Trophoblast cell (in vitro differentiated cells and primary cell): ENCODE data around the gene LRRC26.

Experiments
- DNase-seq, 2 donors: peaks; one replicate each; pipeline ENCODE4 v3.0.0-alpha.2; 2016
- H2AFZ ChIP-seq: 2 replicates; pipeline ENCODE4 v1.6.1; 2013; ENCODE audit warnings: low read length, moderate library complexity, mild to moderate bottlenecking; ENCODE audit not compliant: insufficient read depth, poor library complexity
- H2AK5ac ChIP-seq: 2 replicates; pipeline ENCODE4 v1.6.1; 2013; ENCODE audit warnings: mild to moderate bottlenecking, low read length
- H2BK120ac ChIP-seq: 2 replicates; pipeline ENCODE4 v1.6.1; 2013; ENCODE audit warnings: low read length, mild to moderate bottlenecking, moderate library complexity; ENCODE audit not compliant: insufficient read depth, poor library complexity
- H2BK12ac ChIP-seq: 2 replicates; pipeline ENCODE4 v1.6.1; 2013; ENCODE audit warnings: mild to moderate bottlenecking, low read length, moderate library complexity
- H2BK5ac ChIP-seq: 2 replicates; pipeline ENCODE4 v1.6.1; 2013; ENCODE audit warnings: low read length, low read depth, moderate library complexity, mild to moderate bottlenecking; ENCODE audit not compliant: poor library complexity
- H3K14ac ChIP-seq: 2 replicates; pipeline ENCODE4 v1.6.1; 2013; ENCODE audit warnings: mild to moderate bottlenecking, low read length
- H3K18ac ChIP-seq: 2 replicates; pipeline ENCODE4 v1.6.1; 2013; ENCODE audit warnings: mild to moderate bottlenecking, low read length
- H3K23ac ChIP-seq: 2 replicates; pipeline ENCODE4 v1.6.1; 2013; ENCODE audit warnings: low read length
- H3K27ac ChIP-seq: 2 replicates; pipeline ENCODE4 v1.5.1; 2013; ENCODE audit warnings: low read depth, mild to moderate bottlenecking, inconsistent platforms, low read length, moderate library complexity
- H3K27me3 ChIP-seq: 2 replicates; pipeline ENCODE4 v1.6.1; 2013; ENCODE audit warnings: inconsistent platforms, mild to moderate bottlenecking, low read length, moderate library complexity; ENCODE audit not compliant: insufficient read depth
- H3K36me3 ChIP-seq, 2 experiments: 1 replicate in 1 of 2; 2 replicates in 1 of 2; pipeline ENCODE4 v1.6.1; 2013; ENCODE audit warnings: low read length in 2 of 2, mild to moderate bottlenecking in 2 of 2, moderate library complexity in 1 of 2; ENCODE audit not compliant: insufficient read depth in 2 of 2, control insufficient read depth in 1 of 2
- H3K4ac ChIP-seq: 2 replicates; pipeline ENCODE4 v1.6.1; 2013; ENCODE audit warnings: low read depth, mild to moderate bottlenecking, low read length, moderate library complexity
- H3K4me1 ChIP-seq, 2 experiments: 1 replicate in 1 of 2; 2 replicates in 1 of 2; pipeline ENCODE4 v1.6.1; 2013; ENCODE audit warnings: low read length in 2 of 2, mild to moderate bottlenecking in 2 of 2, moderate library complexity in 1 of 2; ENCODE audit not compliant: insufficient read depth in 2 of 2, control insufficient read depth in 1 of 2
- H3K4me2 ChIP-seq: 2 replicates; pipeline ENCODE4 v1.6.1; 2013; ENCODE audit warnings: inconsistent platforms, mild to moderate bottlenecking, low read length, moderate library complexity
- H3K4me3 ChIP-seq: 2 replicates; pipeline ENCODE4 v1.5.1; 2013; ENCODE audit warnings: mild to moderate bottlenecking, low read depth, low read length, inconsistent platforms
- H3K79me1 ChIP-seq: one replicate; pipeline ENCODE4 v1.6.1; 2013; ENCODE audit warnings: low read length
- H3K79me2 ChIP-seq: 2 replicates; pipeline ENCODE4 v1.6.1; 2013; ENCODE audit warnings: low read length, mild to moderate bottlenecking; ENCODE audit not compliant: control insufficient read depth, insufficient read depth, poor library complexity
- H3K9ac ChIP-seq: 2 replicates; pipeline ENCODE4 v1.6.1; 2013; ENCODE audit warnings: mild to moderate bottlenecking, low read length
- H3K9me3 ChIP-seq: 2 replicates; pipeline ENCODE4 v1.6.1; 2013; ENCODE audit warnings: low read depth, mild to moderate bottlenecking, control low read depth, inconsistent platforms, low read length; ENCODE audit not compliant: insufficient read depth
- H4K12ac ChIP-seq: 2 replicates; pipeline ENCODE4 v1.6.1; 2013; ENCODE audit warnings: low read depth, mild to moderate bottlenecking, low read length, moderate library complexity
- H4K8ac ChIP-seq: 2 replicates; pipeline ENCODE4 v1.6.1; 2013; ENCODE audit warnings: low read depth, mild to moderate bottlenecking, low read length, moderate library complexity
- H4K91ac ChIP-seq: one replicate; pipeline ENCODE4 v1.6.1; 2013; ENCODE audit warnings: low read depth, mild to moderate bottlenecking, low read length, moderate library complexity
- WGBS: extraction: QIAGEN DNeasy Blood & Tissue Kit; methylation state at CpG from one replicate; pipeline ENCODE4 v1.1.7; 2013; ENCODE audit warnings: missing lambda C conversion rate; ENCODE audit not compliant: insufficient read length, insufficient coverage; ENCODE audit errors: extremely low coverage; 5-methylcytosine and 5-hydroxymethylcytosine counted together

LRRC26 gene

GRCh38 chr9:137160716-137161557 is 8.9 kb downstream of the LRRC26 start:
- Histone ChIP-seq H2BK5ac (no peak overlapping the region), H3K4ac (no peak overlapping the region), H3K9ac (no peak overlapping the region), H3K27me3 (peaks cover 61% of the 10 kb centered on the region), H3K79me1 (no peaks in the 10 kb centered on the region), H3K4me1 (no peaks in the 10 kb centered on the region), H2BK12ac (no peak overlapping the region), H4K91ac (no peak overlapping the region), H3K4me2 (no peak overlapping the region), H3K4me3 (no peak overlapping the region), H3K23ac (no peak overlapping the region), H2AK5ac (no peak overlapping the region), H3K36me3 (no peaks in the 10 kb centered on the region), H3K27ac (no peak overlapping the region), H3K9me3 (peaks cover 26% of the 10 kb centered on the region), H4K8ac (no peak overlapping the region), H3K14ac (no peak overlapping the region), H3K18ac (no peak overlapping the region), H2AFZ (no peak overlapping the region), H2BK120ac (no peak overlapping the region), H3K79me2 (no peaks in the 10 kb centered on the region), H4K12ac (no peak overlapping the region)
- WGBS = no CpG with 5 or more reads among the region's 56 CpGs
- DNase-seq = no peak

GRCh38 chr9:137160054-137160425 is 9.8 kb downstream of the LRRC26 start:
- WGBS = no CpG with 5 or more reads among the region's 17 CpGs

GRCh38 chr9:137159105-137160053 is 10.5 kb downstream of the LRRC26 start:
- WGBS = no CpG with 5 or more reads among the region's 14 CpGs
- Histone ChIP-seq H3K4ac (no peak overlapping the region), H4K91ac (no peak overlapping the region), H3K27ac (no peak overlapping the region), H2AK5ac (no peak overlapping the region), H2AFZ (no peak overlapping the region), H3K18ac (no peak overlapping the region), H3K4me3 (no peak overlapping the region), H3K79me1 (no peaks in the 10 kb centered on the region), H3K27me3 (peaks cover 56% of the 10 kb centered on the region), H3K9me3 (peaks cover 26% of the 10 kb centered on the region), H3K4me1 (no peaks in the 10 kb centered on the region), H3K36me3 (no peaks in the 10 kb centered on the region), H3K79me2 (no peaks in the 10 kb centered on the region), H2BK120ac (no peak overlapping the region), H4K12ac (no peak overlapping the region), H3K4me2 (no peak overlapping the region), H2BK12ac (no peak overlapping the region), H2BK5ac (no peak overlapping the region), H3K9ac (no peak overlapping the region), H4K8ac (no peak overlapping the region), H3K23ac (no peak overlapping the region), H3K14ac (no peak overlapping the region)
- no peak for DNase-seq

More at GRCh38 chr9:137160054-137160425, 9.8 kb downstream of the LRRC26 start:
- no peak overlapping the region for H2BK5ac ChIP-seq
- no peaks in the 10 kb centered on the region for H3K79me1 ChIP-seq
- H3K27me3 ChIP-seq = peaks cover 59% of the 10 kb centered on the region
- no peaks in the 10 kb centered on the region for H3K4me1 ChIP-seq
- H3K9ac ChIP-seq = no peak overlapping the region
- no peak overlapping the region for H4K8ac ChIP-seq
- H3K14ac ChIP-seq = no peak overlapping the region
- no peak overlapping the region for H4K91ac ChIP-seq
- no peak overlapping the region for H2AFZ ChIP-seq
- no peak for DNase-seq
- peaks cover 26% of the 10 kb centered on the region for H3K9me3 ChIP-seq
- H2BK120ac ChIP-seq = no peak overlapping the region
- H3K23ac ChIP-seq = no peak overlapping the region
- H4K12ac ChIP-seq = no peak overlapping the region
- H3K36me3 ChIP-seq = no peaks in the 10 kb centered on the region
- H3K4me3 ChIP-seq = no peak overlapping the region
- no peak overlapping the region for H2AK5ac ChIP-seq
- no peak overlapping the region for H3K4me2 ChIP-seq
- no peak overlapping the region for H3K4ac ChIP-seq
- no peak overlapping the region for H3K27ac ChIP-seq
- no peak overlapping the region for H3K18ac ChIP-seq
- no peak overlapping the region for H2BK12ac ChIP-seq
- no peaks in the 10 kb centered on the region for H3K79me2 ChIP-seq

- no peaks in the 10 kb centered on the region for H3K79me2 ChIP-seq
These were observed 11.2 kb downstream of the LRRC26 start for GRCh38 chr9:137158625-137159024.

More at GRCh38 chr9:137158625-137159024, 11.2 kb downstream of the LRRC26 start:
- Histone ChIP-seq H3K27me3 (peaks cover 50% of the 10 kb centered on the region), H4K8ac (no peak overlapping the region), H3K27ac (no peak overlapping the region), H3K9ac (no peak overlapping the region), H3K79me1 (no peaks in the 10 kb centered on the region), H2AK5ac (no peak overlapping the region), H3K14ac (no peak overlapping the region), H3K9me3 (peaks cover 27% of the 10 kb centered on the region), H3K4me3 (no peak overlapping the region), H3K4me1 (no peaks in the 10 kb centered on the region), H3K23ac (no peak overlapping the region), H2AFZ (no peak overlapping the region), H4K12ac (no peak overlapping the region), H2BK120ac (no peak overlapping the region), H3K4ac (no peak overlapping the region), H3K36me3 (no peaks in the 10 kb centered on the region), H2BK5ac (no peak overlapping the region), H3K18ac (no peak overlapping the region), H2BK12ac (no peak overlapping the region), H3K4me2 (no peak overlapping the region), H4K91ac (no peak overlapping the region)
- no peak for DNase-seq
- WGBS = no CpG with 5 or more reads among the region's 4 CpGs
